ENCODE results near the gene GCAT.

DNA sequence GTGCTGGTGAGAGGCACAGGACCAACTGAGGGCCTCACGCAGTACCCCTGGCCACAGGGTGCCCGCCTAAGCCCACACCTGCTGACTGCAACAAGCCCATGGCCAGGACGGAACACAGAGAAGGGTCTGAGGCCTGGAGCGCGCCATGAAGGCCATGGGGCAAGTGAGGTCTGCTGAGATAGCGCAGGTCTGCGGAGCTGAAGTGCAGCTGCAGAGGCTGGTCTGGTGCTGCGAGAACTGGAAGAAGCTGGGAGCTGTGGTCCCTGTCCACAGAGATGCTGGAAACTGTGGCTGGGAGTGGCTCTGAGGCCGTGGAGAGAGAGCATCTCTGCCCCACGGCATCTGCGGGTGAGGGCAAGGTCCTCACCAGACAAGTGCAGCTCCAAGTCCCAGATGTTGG is 23.7 kb downstream of the GCAT start:
- TF ChIP-seq, protein P1, sequence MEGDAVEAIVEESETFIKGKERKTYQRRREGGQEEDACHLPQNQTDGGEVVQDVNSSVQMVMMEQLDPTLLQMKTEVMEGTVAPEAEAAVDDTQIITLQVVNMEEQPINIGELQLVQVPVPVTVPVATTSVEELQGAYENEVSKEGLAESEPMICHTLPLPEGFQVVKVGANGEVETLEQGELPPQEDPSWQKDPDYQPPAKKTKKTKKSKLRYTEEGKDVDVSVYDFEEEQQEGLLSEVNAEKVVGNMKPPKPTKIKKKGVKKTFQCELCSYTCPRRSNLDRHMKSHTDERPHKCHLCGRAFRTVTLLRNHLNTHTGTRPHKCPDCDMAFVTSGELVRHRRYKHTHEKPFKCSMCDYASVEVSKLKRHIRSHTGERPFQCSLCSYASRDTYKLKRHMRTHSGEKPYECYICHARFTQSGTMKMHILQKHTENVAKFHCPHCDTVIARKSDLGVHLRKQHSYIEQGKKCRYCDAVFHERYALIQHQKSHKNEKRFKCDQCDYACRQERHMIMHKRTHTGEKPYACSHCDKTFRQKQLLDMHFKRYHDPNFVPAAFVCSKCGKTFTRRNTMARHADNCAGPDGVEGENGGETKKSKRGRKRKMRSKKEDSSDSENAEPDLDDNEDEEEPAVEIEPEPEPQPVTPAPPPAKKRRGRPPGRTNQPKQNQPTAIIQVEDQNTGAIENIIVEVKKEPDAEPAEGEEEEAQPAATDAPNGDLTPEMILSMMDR (IDR thresholded peaks at IDR 0.05; ENCODE audit: low read depth, low read length, missing input control): no peak
- TF ChIP-seq TAF1 (conservative IDR thresholded peaks at IDR 0.05): no peak
